HG03342 (cell line): ENCODE data around the gene TNS1.

ENCODE experiments used
- ATAC-seq: cut with Tn5 transposase; IDR thresholded peaks from one replicate; pipeline ENCODE4 v1.9.1; 2021; ENCODE audit warnings: mild to moderate bottlenecking, moderate library complexity; ENCODE audit not compliant: unreplicated experiment

TNS1 gene

GRCh38 chr2:217902379-217903141 is 100.2 kb downstream of the TNS1 start:
- ATAC-seq = no peak

GRCh38 chr2:217901835-217902378 is 100.9 kb downstream of the TNS1 start:
- ATAC-seq = no peak

- ATAC-seq = no peak
Observed at GRCh38 chr2:217901400-217901799, 101.4 kb downstream of the TNS1 start.

GRCh38 chr2:217900780-217901360 is 101.9 kb downstream of the TNS1 start:
- ATAC-seq = no peak

GRCh38 chr2:217900010-217900779 is 102.6 kb downstream of the TNS1 start:
- no peak for ATAC-seq

- ATAC-seq = peak; percentile 78
Observed at GRCh38 chr2:217899231-217900009, 103.4 kb downstream of the TNS1 start.

- no peak for ATAC-seq
Observed at GRCh38 chr2:217897816-217898806, 104.7 kb downstream of the TNS1 start.

- no peak for ATAC-seq
Observed at GRCh38 chr2:217897091-217897715, 105.6 kb downstream of the TNS1 start.

GRCh38 chr2:217895070-217895635 is 107.6 kb downstream of the TNS1 start:
- no peak for ATAC-seq

- no peak for ATAC-seq
Observed at GRCh38 chr2:217893440-217893839, 109.4 kb downstream of the TNS1 start.

GRCh38 chr2:217892560-217892959 is 110.2 kb downstream of the TNS1 start:
- no peak for ATAC-seq

- ATAC-seq = no peak
Observed at GRCh38 chr2:217890445-217890844, 112.3 kb downstream of the TNS1 start.

GRCh38 chr2:217889656-217890055 is 113.1 kb downstream of the TNS1 start:
- no peak for ATAC-seq

- no peak for ATAC-seq
Observed at GRCh38 chr2:217887841-217888701, 114.7 kb downstream of the TNS1 start.

GRCh38 chr2:217886720-217887309 is 116.0 kb downstream of the TNS1 start:
- ATAC-seq = peak; percentile 67

GRCh38 chr2:217886091-217886490 is 116.7 kb downstream of the TNS1 start:
- ATAC-seq = no peak

- no peak for ATAC-seq
Observed at GRCh38 chr2:217884985-217885384, 117.8 kb downstream of the TNS1 start.
